ENCODE measurements around the gene NTRK3.

GRCh38 chr15:87965304-87965703 lies 291.2 kb downstream of the NTRK3 start:
- TF ChIP-seq CTCF (IDR thresholded peaks at IDR 0.05; ENCODE audit: low read depth, low read length, missing input control) (no peak), HNF4G (IDR thresholded peaks at IDR 0.05) (no peak), JUND (IDR thresholded peaks at IDR 0.05) (no peak), SP1 (IDR thresholded peaks at IDR 0.05) (no peak), YY1 (IDR thresholded peaks at IDR 0.05) (no peak), RAD21 (IDR thresholded peaks at IDR 0.05) (no peak), ATF3 (IDR thresholded peaks at IDR 0.05) (no peak), MAX (IDR thresholded peaks at IDR 0.05) (no peak), HNF4A (conservative IDR thresholded peaks at IDR 0.05) (no peak), FOXA2 (IDR thresholded peaks at IDR 0.05) (no peak), REST (IDR thresholded peaks at IDR 0.05) (no peak), EGR1 (IDR thresholded peaks at IDR 0.05; ENCODE audit: low read depth in 2 of 2) (no peak)
